Raji (cell line): ENCODE measurements around the gene SLC28A1.

Experiments used
- POLR2A ChIP-seq: IDR thresholded peaks from 2 replicates; pipeline ENCODE4 v1.6.1; 2011; ENCODE audit warnings: low read depth, low read length, control low read depth; ENCODE audit not compliant: insufficient read depth

The SLC28A1 gene

GRCh38 chr15:84874981-84875699 is 9.3 kb upstream of the SLC28A1 start:
- no peak for TF ChIP-seq POLR2A

DNA sequence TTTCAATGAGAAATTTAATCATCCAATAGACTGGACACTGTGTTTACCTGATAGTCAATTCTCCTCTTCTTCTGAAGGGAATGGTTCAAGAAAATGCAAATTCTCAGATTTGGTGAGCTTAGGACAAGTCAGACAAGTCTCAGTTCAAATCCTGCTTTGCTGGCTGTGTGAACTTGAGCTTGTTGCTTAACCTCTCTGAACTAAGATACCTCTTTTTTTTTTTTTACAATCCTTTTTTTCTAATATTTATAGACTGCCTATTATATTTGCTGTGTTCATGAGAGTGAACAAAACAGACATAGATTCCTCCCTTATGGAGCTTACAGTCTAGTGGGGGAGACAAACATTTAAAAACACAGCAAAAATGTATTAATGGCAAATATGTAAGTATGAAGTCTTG is 8.2 kb upstream of the SLC28A1 start:
- TF ChIP-seq POLR2A = no peak

DNA sequence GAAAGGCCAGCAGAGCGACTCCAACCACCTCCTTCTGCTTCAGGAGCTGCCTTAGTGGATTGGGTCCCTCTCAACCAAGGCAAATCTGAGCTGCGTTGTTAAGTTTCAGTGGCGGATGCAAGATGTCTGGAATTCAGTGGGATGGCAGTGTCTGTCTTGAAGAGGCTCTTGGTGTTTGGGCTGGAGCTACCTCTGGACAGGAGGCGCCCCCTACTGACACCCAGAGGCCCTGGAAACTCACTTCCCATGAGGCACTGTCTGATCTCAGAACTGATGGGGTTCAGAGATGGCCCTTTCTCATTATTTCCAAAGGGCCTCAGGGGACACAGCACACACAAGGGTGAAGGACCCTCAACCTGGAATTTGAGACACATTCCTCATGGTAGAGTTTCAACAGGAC is 6.0 kb upstream of the SLC28A1 start:
- TF ChIP-seq POLR2A = no peak

DNA sequence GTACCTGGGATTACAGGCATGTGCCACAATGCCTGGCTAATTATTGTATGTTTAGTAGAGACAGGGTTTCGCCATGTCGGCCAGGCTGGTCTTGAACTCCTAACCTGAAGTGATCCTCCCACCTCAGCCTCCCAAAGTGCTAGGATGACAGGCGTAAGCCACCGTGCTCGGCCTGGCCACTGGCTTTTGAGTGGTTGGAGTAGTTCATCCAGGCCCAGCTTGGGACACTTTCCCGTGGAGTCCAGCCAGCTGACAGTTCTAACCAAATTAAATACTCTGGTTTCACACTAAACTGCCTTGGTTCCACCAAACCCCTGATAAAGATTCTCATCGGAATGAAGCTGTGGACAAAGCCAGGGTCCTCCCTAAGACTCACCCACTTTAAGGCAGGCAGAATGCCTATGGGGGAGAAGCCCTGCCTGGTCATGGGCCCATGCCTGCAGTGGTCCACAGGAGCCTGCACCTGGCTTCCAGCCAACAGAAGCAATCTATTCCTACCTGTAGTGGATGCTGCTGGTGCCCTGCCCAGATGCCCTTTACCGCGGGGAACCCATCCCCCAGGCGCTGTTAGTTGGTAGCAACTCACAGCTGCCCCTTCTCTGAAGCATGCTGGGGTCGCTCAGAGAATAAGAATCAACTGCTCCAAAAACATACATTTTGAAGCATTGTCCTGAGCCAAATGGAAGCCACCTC is 5.2 kb upstream of the SLC28A1 start:
- no peak for TF ChIP-seq POLR2A

DNA sequence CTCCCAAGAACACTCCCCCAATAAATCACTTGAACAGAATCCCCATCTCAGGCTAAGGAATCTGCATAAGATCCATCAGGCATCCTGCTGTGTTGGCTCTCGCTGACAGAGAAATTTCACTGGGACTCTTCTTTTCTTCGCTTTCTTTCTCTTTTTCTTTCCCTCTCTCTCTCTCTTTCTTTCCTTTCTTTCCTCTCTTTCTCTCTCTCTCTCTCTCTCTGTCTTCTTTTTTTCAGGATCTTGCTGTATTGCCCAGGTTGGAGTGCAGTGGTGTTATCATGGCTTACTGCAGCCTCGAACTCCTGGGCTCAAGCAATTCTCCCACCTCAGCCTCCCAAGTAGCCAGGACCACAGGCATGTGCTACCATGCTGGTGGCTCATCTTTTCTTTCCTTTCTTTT is 4.5 kb upstream of the SLC28A1 start:
- TF ChIP-seq POLR2A = no peak

GRCh38 chr15:84880822-84881519 is 3.5 kb upstream of the SLC28A1 start:
- no peak for TF ChIP-seq POLR2A

DNA sequence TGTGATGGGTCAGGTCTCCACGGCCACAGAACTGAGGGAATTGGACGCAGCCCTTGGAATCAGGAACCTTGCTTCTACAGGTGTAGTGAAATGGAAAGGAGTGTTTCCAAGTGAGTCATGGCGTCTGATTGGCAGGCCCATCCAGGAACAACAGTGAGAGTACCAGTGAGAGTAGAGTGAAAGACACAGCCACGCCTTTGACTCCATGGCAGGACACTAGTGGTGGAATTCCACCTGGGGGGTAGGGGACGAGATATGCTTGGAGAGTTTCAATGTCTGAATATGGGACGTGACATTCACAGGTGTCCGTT is 3.0 kb upstream of the SLC28A1 start:
- TF ChIP-seq POLR2A = no peak

- TF ChIP-seq POLR2A = no peak
Observed at GRCh38 chr15:84883466-84883865, 996 bp upstream of the SLC28A1 start.

DNA sequence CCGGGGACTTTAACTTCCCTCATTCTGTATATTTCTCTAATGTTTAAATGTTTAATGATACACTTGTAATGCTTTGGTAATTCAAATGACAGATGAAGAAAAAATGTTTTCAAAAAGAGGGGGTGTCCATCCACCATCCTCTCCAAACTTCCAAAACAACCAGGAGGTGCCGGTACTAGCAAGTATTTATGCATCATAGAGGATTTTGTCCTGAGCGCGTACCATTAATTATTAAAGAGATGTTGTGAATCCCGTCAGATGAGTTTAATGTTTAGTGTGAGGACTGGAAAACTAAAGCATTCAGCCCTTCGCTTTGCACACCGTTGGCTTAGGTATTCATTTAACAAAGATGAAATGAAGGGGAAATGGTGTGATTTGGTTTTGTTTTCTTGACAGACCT is 1.3 kb downstream of the SLC28A1 start:
- TF ChIP-seq POLR2A = no peak

- no peak for TF ChIP-seq POLR2A
Observed at GRCh38 chr15:84886211-84886983, 1.9 kb downstream of the SLC28A1 start.

DNA sequence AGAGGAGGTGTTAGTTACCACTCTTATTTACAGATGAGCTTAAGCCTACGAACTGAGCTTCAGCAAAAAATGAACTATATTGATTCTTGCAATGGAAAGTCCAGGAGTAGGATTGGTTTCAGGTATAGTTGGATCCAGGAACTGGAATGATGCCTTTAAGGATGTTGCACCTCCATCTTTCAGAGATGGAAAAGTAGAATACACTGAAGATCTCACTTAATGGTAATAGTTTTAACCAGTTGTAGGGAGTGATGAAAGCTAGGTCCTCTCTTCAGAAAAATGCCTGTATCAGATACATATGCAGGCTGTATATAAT is 2.5 kb downstream of the SLC28A1 start:
- TF ChIP-seq POLR2A = no peak

DNA sequence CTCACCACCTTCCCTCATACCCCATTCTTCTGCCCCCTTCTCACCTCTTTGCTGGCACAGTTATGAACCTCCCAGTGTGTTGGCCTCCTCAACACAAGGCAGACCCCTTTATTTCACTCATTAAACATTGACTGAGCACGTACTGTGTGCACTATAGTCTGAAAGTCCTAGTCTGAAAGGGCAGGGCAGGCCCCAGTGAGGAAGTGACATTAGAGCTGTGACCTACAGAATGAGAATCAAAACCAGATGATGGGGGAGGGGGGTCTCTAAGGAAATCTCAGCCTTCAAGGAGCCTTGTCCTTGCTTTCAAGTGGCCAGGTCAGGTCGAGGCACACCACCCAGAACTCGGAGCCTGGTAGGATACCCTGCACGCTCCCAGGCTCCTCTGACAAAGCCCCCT is 3.5 kb downstream of the SLC28A1 start:
- no peak for TF ChIP-seq POLR2A

DNA sequence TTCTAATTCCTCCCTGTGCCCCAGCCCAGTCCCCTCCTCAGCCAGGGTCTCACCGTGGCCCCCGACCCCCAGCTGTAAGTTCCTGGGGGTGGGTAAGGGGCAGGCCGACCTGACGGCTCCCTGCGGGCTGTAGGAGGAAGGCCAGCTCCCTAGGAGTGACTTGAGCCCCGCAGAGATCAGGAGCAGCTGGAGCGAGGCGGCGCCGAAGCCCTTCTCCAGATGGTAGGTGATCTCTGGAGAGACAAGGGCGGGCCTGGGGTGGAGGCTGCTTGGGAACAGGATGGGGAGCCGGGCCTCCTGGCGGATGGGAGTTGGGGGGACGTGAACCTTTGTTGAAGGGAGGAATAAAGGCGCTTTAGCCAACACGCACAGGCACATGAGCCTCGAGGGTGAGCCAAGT is 4.2 kb downstream of the SLC28A1 start:
- TF ChIP-seq POLR2A = no peak

DNA sequence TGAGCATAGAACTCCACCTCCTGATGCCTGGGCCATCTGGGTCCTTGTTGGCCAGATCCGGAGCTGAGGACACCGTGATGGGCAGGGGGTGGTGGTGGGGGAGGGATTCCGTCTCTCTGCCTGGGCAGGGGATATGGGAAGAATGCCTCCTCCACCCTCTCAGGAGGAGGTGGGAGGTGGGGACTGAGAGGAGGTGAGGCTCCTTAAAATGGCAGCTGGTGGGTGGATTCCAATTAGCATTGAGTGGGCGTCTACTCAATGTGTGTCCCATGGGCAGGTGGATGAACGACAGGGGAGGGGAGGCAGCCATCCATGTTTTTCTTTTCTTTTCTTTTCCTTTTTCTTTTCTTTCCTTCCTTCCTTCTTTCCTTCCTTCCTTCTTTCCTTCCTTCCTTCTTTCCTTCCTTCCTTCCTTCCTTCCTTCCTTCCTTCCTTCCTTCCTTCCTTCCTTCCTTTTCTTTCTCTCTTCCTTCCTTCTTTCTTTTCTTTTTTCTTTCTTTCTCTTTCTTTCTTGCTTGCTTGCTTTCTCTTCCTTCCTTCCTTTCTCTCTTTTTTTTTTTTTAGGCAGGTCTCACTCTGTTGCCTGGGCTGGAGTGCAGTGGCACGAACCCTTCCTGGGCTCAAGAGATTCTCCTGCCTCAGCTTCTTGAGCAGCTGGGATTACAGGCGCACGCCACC is 5.0 kb downstream of the SLC28A1 start:
- no peak for TF ChIP-seq POLR2A

DNA sequence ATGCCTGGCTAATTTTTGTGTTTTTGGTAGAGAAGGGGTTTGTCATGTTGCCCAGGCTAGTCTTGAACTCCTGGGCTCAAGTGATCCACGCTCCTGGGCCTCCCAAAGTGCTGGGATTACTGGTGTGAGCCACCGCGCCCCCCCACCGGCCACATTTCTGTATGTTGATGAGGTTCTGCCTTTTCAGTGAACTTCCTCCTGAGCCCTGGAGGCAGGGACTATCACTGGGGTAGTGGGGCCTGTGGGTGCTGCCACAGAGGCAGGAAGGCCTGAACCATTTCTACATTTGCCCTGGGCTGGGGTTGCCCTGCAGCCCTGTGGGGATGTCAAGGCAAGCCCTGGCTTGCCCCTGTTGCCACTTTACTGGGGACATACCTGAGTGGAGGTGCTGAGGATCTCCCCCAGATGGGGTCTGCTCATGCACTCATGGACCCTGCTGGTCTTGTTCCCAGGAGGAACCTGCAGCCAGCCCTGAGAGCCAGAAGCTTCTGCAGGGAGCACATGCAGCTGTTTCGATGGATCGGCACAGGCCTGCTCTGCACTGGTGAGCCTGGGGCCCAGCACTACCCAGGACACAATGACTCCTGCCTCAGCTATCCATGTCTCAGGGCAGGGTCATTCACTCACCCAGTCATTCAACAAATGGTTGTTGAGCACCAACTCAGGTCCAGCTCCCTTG is 5.7 kb downstream of the SLC28A1 start:
- TF ChIP-seq POLR2A = no peak
